CD14-positive monocyte (primary cell): ENCODE results near the gene C16orf96. TPM values are rescaled to one million over a fixed set of nuclear protein-coding genes. Genes with fewer than 3 reads are reported as not detected.
A peak's percentile ranks its signal among the peaks of the same experiment; 100 is the strongest.

Experiments used
- DNase-seq, 3 donors: peaks; one replicate each; pipeline ENCODE4 v3.0.0-alpha.2; 2011 to 2022
- H2AFZ ChIP-seq: 2 replicates; pipeline ENCODE4 v1.6.0; 2012; ENCODE audit warnings: mild to moderate bottlenecking, low read depth, low read length, inconsistent platforms; ENCODE audit not compliant: insufficient read depth, poor library complexity, severe bottlenecking
- H3K27ac ChIP-seq, 2 donors: 1 replicate in 1 of 2; 2 replicates in 1 of 2; pipeline ENCODE4 v1.5.1; 2012 to 2013; ENCODE audit warnings: low read length in 2 of 2, control low read depth in 1 of 2, inconsistent platforms in 1 of 2, low read depth in 1 of 2, mild to moderate bottlenecking in 1 of 2
- H3K27me3 ChIP-seq, 2 donors: one replicate each; pipeline versions ENCODE4 v1.6.0 to v1.6.1; 2011 to 2013; ENCODE audit warnings: low read length in 2 of 2; ENCODE audit not compliant: control insufficient read depth in 2 of 2, insufficient read depth in 2 of 2
- H3K36me3 ChIP-seq, 2 donors: replicated peaks in 1 of 2; 1 replicate in 1 of 2; 2 replicates in 1 of 2; pipeline versions ENCODE4 v1.5.1 to v1.6.1; 2012 to 2013; ENCODE audit warnings: low read length in 2 of 2, control low read depth in 1 of 2, inconsistent platforms in 1 of 2, mild to moderate bottlenecking in 1 of 2; ENCODE audit not compliant: insufficient read depth in 2 of 2, control insufficient read depth in 1 of 2
- H3K4me1 ChIP-seq, 2 donors: 1 replicate in 1 of 2; 2 replicates in 1 of 2; pipeline versions ENCODE4 v1.5.1 to v1.6.1; 2012 to 2013; ENCODE audit warnings: low read length in 2 of 2, control low read depth in 1 of 2, inconsistent platforms in 1 of 2, mild to moderate bottlenecking in 1 of 2, moderate library complexity in 1 of 2; ENCODE audit not compliant: insufficient read depth in 2 of 2, control insufficient read depth in 1 of 2
- H3K4me2 ChIP-seq: replicated peaks from 2 replicates; pipeline ENCODE3; 2012; ENCODE audit warnings: low read length, moderate library complexity, mild to moderate bottlenecking; ENCODE audit not compliant: poor library complexity, severe bottlenecking; ENCODE audit errors: extremely low read depth
- H3K4me3 ChIP-seq, 3 experiments: fragments of 200-600 bp in 1 of 3; sonication (generic) in 1 of 3; replicated peaks in 1 of 3; 1 replicate in 2 of 3; 2 replicates in 1 of 3; pipeline ENCODE4 v1.5.1; 2011 to 2013; ENCODE audit warnings: low read length in 3 of 3, mild to moderate bottlenecking in 3 of 3, control low read depth in 2 of 3, low read depth in 2 of 3, inconsistent platforms in 1 of 3, moderate library complexity in 1 of 3
- H3K79me2 ChIP-seq: 2 replicates; pipeline ENCODE4 v1.6.0; 2012; ENCODE audit warnings: mild to moderate bottlenecking, control low read depth, inconsistent platforms, low read length, moderate library complexity; ENCODE audit not compliant: insufficient read depth
- H3K9ac ChIP-seq: 2 replicates; pipeline ENCODE4 v1.6.0; 2017; ENCODE audit warnings: low read length, mild to moderate bottlenecking; ENCODE audit not compliant: insufficient read depth, poor library complexity, severe bottlenecking
- H3K9me3 ChIP-seq, 2 donors: replicated peaks in 1 of 2; 1 replicate in 1 of 2; 2 replicates in 1 of 2; pipeline versions ENCODE4 v1.5.1 to v1.6.1; 2012 to 2013; ENCODE audit warnings: low read length in 2 of 2, control low read depth in 1 of 2; ENCODE audit not compliant: control insufficient read depth in 1 of 2, insufficient read depth in 1 of 2
- H4K20me1 ChIP-seq: 2 replicates; pipeline ENCODE4 v1.6.0; 2012; ENCODE audit warnings: mild to moderate bottlenecking, low read length, control low read depth, moderate library complexity; ENCODE audit not compliant: insufficient read depth
- H3K27ac Mint-ChIP-seq, 7 donors: one replicate each; pipeline ENCODE4 v1.8.0; 2020; ENCODE audit warnings: mild to moderate bottlenecking in 7 of 7, mixed read lengths in 7 of 7, moderate library complexity in 6 of 7, inconsistent platforms in 2 of 7
- H3K27me3 Mint-ChIP-seq, 3 donors: one replicate each; pipeline ENCODE4 v1.8.0; 2021 to 2022; ENCODE audit warnings: low read depth in 3 of 3, mild to moderate bottlenecking in 3 of 3, mixed read lengths in 3 of 3, moderate library complexity in 3 of 3, inconsistent platforms in 1 of 3
- H3K36me3 Mint-ChIP-seq, 2 donors: one replicate each; pipeline ENCODE4 v1.8.0; 2020; ENCODE audit warnings: mixed read lengths in 2 of 2, inconsistent platforms in 1 of 2, mild to moderate bottlenecking in 1 of 2
- H3K4me1 Mint-ChIP-seq: one replicate; pipeline ENCODE4 v1.8.0; 2020; ENCODE audit warnings: mild to moderate bottlenecking, mixed read lengths
- H3K4me3 Mint-ChIP-seq, 2 donors: one replicate each; pipeline ENCODE4 v1.8.0; 2020; ENCODE audit warnings: mild to moderate bottlenecking in 2 of 2, mixed read lengths in 2 of 2, moderate library complexity in 1 of 2
- H3K9me3 Mint-ChIP-seq, 7 donors: one replicate each; pipeline ENCODE4 v1.8.0; 2020 to 2022; ENCODE audit warnings: mixed read lengths in 7 of 7, mild to moderate bottlenecking in 6 of 7, moderate library complexity in 6 of 7, inconsistent platforms in 2 of 7
- CTCF ChIP-seq: fragments of 200-600 bp; IDR thresholded peaks from one replicate; pipeline ENCODE4 v1.8.0; 2022; ENCODE audit warnings: antibody characterized with exemption, mild to moderate bottlenecking
- WGBS: methylation state at CpG from one replicate; pipeline ENCODE4 v1.1.5; 2013; ENCODE audit warnings: missing lambda C conversion rate; ENCODE audit not compliant: insufficient coverage; 5-methylcytosine and 5-hydroxymethylcytosine counted together
- intact Hi-C, 2 donors: fragments of 100-400 bp; cut with micrococcal nuclease; formaldehyde crosslinking; loops; one replicate each; pipeline versions ENCODE4 v1.15.0 to v1.15.1; 2023
- polyA plus RNA-seq, 3 donors: library from polyadenylated mRNA; depleted of rRNA in 1 of 3; unstranded in 2 of 3; stranded (reverse) in 1 of 3; fragments of 300-500 nt in 2 of 3; fragments of >200 nt in 1 of 3; fragmentation: Illumina TruSeq in 2 of 3; gene quantifications; 1 replicate in 2 of 3; 2 replicates in 1 of 3; pipeline ENCODE4 v1.2.3, GENCODE V29; 2012 to 2021

C16orf96 gene
- polyA plus RNA-seq, 3 donors: 0.13 TPM; not detected in 2

GRCh38 chr16:4617880-4618279 lies 61.7 kb downstream of the C16orf96 start:
- H3K4me2 ChIP-seq: no peak overlapping the region
- H3K27ac Mint-ChIP-seq: peak overlapping the region in 2 of 7 donors; percentile 54 to 99
- no peak for DNase-seq

GRCh38 chr16:4618645-4619418 lies 62.7 kb downstream of the C16orf96 start:
- peaks cover 28 to 33% of the 10 kb centered on the region in 2 donors for H3K4me1 ChIP-seq
- Mint-ChIP-seq H3K9me3 (no peaks in the 10 kb centered on the region), H3K27ac (peak overlapping the region in 1 of 7 donors; percentile 24), H3K4me1 (peaks cover 30% of the 10 kb centered on the region), H3K4me3 (no peak overlapping the region), H3K27me3 (peaks cover 0 to 2% (median 0%) of the 10 kb centered on the region in 3 donors), H3K36me3 (no peaks in the 10 kb centered on the region)
- DNase-seq: no peak
- no peak for TF ChIP-seq CTCF
- H3K4me2 ChIP-seq: no peak overlapping the region
- no peaks in the 10 kb centered on the region for H3K36me3 ChIP-seq
- H3K9me3 ChIP-seq: no peaks in the 10 kb centered on the region
- no peak overlapping the region for H3K9ac ChIP-seq
- intact Hi-C loops: loop anchor here in 1 of 2 donors (5.0 to 10.0 kb wide), 2 partner anchors 104 to 202 kb away; partner anchors contain the start of gene CORO7
- H2AFZ ChIP-seq: no peak overlapping the region
- H4K20me1 ChIP-seq: peaks cover 3% of the 10 kb centered on the region
- H3K4me3 ChIP-seq: no peak overlapping the region
- no peak overlapping the region for H3K27ac ChIP-seq
- peaks cover 5% of the 10 kb centered on the region for H3K79me2 ChIP-seq
- WGBS: 89% methylated on average over 5 of the region's 8 CpGs
- H3K27me3 ChIP-seq: no peaks in the 10 kb centered on the region

More at GRCh38 chr16:4617880-4618279, 61.7 kb downstream of the C16orf96 start:
- peaks cover 31% of the 10 kb centered on the region for H3K4me1 Mint-ChIP-seq
- Histone ChIP-seq H3K9ac (no peak overlapping the region), H3K9me3 (no peaks in the 10 kb centered on the region), H3K27me3 (no peaks in the 10 kb centered on the region), H3K79me2 (peaks cover 14% of the 10 kb centered on the region), H2AFZ (no peak overlapping the region), H3K4me1 (peaks cover 31 to 35% of the 10 kb centered on the region in 2 donors), H4K20me1 (peaks cover 13% of the 10 kb centered on the region), H3K36me3 (no peaks in the 10 kb centered on the region), H3K4me3 (no peak overlapping the region), H3K27ac (no peak overlapping the region)
- no peak for TF ChIP-seq CTCF
- no peaks in the 10 kb centered on the region for H3K36me3 Mint-ChIP-seq
- peaks cover 0 to 2% (median 0%) of the 10 kb centered on the region in 3 donors for H3K27me3 Mint-ChIP-seq
- 95% methylated on average over 8 of the region's 8 CpGs for WGBS
- H3K4me3 Mint-ChIP-seq: no peak overlapping the region
- no peaks in the 10 kb centered on the region for H3K9me3 Mint-ChIP-seq
- intact Hi-C loops: loop anchor here in 1 of 2 donors (5.0 to 10.0 kb wide), 2 partner anchors 103 to 201 kb away; partner anchors contain the start of gene CORO7
